Muscle layer of duodenum (tissue), 2 donors: ENCODE measurements around the gene ZNF337.
A peak's percentile ranks its signal among the peaks of the same experiment; 100 is the strongest.

ENCODE experiments used
- H3K27ac ChIP-seq: one replicate; pipeline ENCODE4 v1.7.0; 2013; ENCODE audit warnings: mild to moderate bottlenecking, low read length
- H3K27me3 ChIP-seq: one replicate; pipeline ENCODE4 v1.7.0; 2013; ENCODE audit warnings: low read depth, mild to moderate bottlenecking, control low read depth, low read length
- H3K36me3 ChIP-seq, 2 donors: one replicate each; pipeline ENCODE4 v1.7.0; 2013; ENCODE audit warnings: low read length in 2 of 2, control low read depth in 1 of 2, mild to moderate bottlenecking in 1 of 2; ENCODE audit not compliant: insufficient read depth in 2 of 2, control insufficient read depth in 1 of 2
- H3K4me1 ChIP-seq, 2 donors: one replicate each; pipeline ENCODE4 v1.7.0; 2013; ENCODE audit warnings: low read length in 2 of 2, mild to moderate bottlenecking in 2 of 2, control low read depth in 1 of 2, moderate library complexity in 1 of 2; ENCODE audit not compliant: insufficient read depth in 2 of 2, control insufficient read depth in 1 of 2
- H3K4me3 ChIP-seq, 2 donors: one replicate each; pipeline ENCODE4 v1.7.0; 2013; ENCODE audit warnings: low read length in 2 of 2, low read depth in 1 of 2, mild to moderate bottlenecking in 1 of 2
- H3K9me3 ChIP-seq, 2 donors: one replicate each; pipeline ENCODE4 v1.7.0; 2013; ENCODE audit warnings: low read length in 2 of 2, control low read depth in 1 of 2, mild to moderate bottlenecking in 1 of 2; ENCODE audit not compliant: control insufficient read depth in 1 of 2
- donor health status: healthy.

ZNF337 gene

DNA sequence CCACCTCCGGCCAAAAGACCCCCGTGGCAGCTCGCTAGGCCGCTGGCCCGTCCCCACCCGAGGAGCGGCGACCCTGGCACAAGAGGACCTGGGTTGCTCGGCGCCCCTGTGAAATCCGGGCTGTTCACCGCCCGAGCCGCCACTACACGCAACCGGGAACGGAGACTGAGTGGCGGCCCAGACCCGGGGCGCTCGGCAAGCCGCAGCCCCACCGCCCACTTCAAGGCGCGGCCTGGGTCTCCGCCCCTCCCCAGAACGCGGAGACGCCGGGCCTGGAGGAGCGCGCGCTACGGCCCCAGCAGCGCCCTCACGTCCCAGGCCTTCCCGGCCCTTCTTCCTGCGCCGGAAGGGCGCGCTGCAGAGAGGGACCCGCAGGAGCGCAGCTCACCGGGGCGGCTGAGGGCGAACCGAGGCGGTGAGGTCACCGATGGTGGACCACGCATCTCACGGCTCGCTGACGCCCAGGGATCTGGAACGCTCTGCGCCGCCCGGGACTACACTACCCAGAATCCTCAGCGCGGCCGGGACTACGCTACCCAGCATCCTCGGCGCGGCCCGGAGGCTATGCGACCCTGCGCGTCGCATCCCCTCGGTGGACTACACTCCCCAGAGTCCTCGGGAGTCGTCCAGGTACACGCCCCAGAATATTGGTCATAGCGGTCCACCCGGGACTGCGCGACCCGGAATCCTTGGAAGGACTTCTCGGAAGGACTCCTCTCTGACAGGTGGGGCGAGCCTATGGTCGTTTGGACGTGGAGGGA, at the start of gene ZNF337:
Gene ZNF337, minus strand, starts transcription at position 483 of the 761 bp plus-strand sequence. CDS start 10,436 bp downstream, outside the sequence.
- peak within 1 kb of the TSS; percentile 80 for H3K27ac ChIP-seq
- no peaks in the 10 kb centered on the region for H3K27me3 ChIP-seq
- H3K4me1 ChIP-seq = peaks cover 0 to 6% of the 10 kb centered on the region in 2 donors
- peaks cover 0 to 4% of the 10 kb centered on the region in 2 donors for H3K9me3 ChIP-seq
- peaks cover 0 to 1% of the 10 kb centered on the region in 2 donors for H3K36me3 ChIP-seq
- H3K4me3 ChIP-seq = peak within 1 kb of the TSS; percentile 80 to 98

DNA sequence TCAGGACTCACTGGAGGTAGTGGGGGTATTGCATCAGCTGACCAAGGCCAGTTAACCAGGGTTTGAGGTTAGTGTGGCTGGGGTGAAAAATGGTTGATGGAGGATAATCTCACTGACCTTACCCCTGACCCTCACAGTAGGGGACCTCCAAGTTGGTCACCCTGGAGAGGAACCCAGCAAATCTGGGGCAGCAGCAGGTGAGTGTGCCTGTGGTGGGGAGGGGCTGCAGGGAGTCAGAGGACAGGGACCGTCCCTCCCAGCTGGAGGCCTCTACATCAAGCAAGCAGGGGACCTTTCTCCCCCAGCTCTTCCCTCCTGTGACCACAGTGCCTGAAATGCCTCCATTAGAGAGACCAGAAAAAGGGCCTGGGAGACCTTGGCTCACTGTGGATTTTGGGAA, 49.1 kb upstream of the ZNF337 start:
- Histone ChIP-seq H3K4me3 (no peak overlapping the region), H3K4me1 (no peaks in the 10 kb centered on the region), H3K36me3 (no peaks in the 10 kb centered on the region), H3K27ac (no peak overlapping the region), H3K27me3 (no peaks in the 10 kb centered on the region), H3K9me3 (no peaks in the 10 kb centered on the region)

DNA sequence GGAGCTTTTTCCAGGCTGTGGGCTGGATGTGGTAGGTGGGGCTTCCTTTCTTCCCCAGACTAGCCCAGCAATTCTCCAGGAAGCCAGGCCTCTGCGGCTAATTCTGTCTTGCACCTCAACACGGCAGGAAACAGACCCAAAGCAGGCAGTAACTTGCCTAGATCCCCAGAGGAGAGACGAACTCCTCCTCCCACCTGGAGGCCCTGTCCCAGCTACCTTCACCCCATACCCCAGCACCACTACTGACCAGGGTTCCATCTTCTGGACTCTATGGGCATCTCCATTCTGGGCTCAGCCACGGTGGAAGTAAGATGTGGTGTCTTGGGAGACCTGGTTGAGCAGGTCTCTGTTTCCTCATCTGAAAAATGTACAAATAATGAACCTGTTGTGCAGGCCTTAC, 48.4 kb upstream of the ZNF337 start:
- Histone ChIP-seq H3K36me3 (no peaks in the 10 kb centered on the region), H3K27me3 (no peaks in the 10 kb centered on the region), H3K27ac (no peak overlapping the region), H3K4me3 (no peak overlapping the region), H3K9me3 (no peaks in the 10 kb centered on the region), H3K4me1 (no peaks in the 10 kb centered on the region)

GRCh38 chr20:25744261-25744660, 47.6 kb upstream of the ZNF337 start:
- H3K27ac ChIP-seq = no peak overlapping the region
- no peaks in the 10 kb centered on the region for H3K27me3 ChIP-seq
- H3K9me3 ChIP-seq = no peaks in the 10 kb centered on the region
- no peak overlapping the region for H3K4me3 ChIP-seq
- H3K4me1 ChIP-seq = no peaks in the 10 kb centered on the region
- no peaks in the 10 kb centered on the region for H3K36me3 ChIP-seq

DNA sequence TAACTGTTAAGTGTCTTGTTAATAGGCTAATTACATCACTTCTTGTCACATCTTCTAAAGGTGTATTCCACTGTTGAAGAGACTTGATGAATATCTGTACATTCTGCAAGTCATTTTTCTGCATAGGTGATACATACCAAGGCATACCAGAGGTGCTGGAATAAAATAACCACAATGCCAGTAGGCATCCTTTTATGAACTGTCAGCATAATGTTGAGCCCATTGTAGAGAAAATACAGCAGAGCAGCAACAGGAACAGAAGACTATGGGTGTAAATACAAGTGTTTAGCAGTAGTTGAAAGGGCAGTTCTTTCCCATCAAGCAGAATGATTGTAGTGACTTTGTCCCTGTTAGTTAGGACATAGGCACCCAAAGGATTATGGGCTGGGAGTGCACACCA, 44.4 kb upstream of the ZNF337 start:
- H3K4me1 ChIP-seq = no peaks in the 10 kb centered on the region
- no peak overlapping the region for H3K27ac ChIP-seq
- H3K9me3 ChIP-seq = no peaks in the 10 kb centered on the region
- H3K36me3 ChIP-seq = no peaks in the 10 kb centered on the region
- H3K27me3 ChIP-seq = no peaks in the 10 kb centered on the region
- no peak overlapping the region for H3K4me3 ChIP-seq

GRCh38 chr20:25739615-25740320, 43.1 kb upstream of the ZNF337 start:
- Histone ChIP-seq H3K4me3 (no peak overlapping the region), H3K27me3 (no peaks in the 10 kb centered on the region), H3K9me3 (no peaks in the 10 kb centered on the region), H3K4me1 (no peaks in the 10 kb centered on the region), H3K27ac (no peak overlapping the region), H3K36me3 (peaks cover 0 to under 1% of the 10 kb centered on the region in 2 donors)

DNA sequence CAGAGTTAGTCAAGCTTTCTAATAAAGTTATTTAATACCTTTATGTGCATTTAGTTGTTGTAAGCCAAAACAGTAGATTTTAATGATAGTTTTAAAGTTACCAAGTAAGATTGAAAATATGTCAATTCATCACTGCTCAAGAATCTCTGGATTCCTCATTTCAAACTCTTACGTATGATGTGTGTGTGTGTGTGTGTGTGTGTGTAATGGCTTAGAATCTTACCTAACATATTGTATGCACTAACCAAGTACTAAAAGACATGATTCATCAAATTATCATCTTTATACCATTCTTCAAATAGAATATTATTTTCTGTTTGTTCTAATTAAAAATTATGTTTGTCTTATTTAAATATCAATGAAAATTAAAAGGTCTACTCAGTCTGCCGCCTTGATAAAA, 41.5 kb upstream of the ZNF337 start:
- H3K4me3 ChIP-seq = no peak overlapping the region
- no peak overlapping the region for H3K27ac ChIP-seq

DNA sequence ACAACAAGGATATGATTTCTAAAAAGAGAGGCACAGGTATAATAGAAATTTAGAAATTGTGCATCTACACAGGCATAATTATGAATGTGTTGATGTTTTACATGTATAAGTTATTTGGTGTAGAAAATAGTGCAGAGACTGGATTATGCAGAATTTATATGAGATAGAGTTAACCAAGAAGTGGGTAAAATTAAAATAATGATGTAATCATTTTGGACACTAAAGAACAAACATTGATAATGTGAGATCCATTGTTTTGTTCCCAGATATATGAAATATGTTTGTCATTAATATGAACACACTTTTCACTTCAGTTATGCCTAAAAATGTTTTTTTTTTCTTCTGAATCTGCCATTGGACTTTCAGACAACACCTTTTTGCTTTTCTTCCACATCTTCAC, 37.2 kb upstream of the ZNF337 start:
- no peak overlapping the region for H3K4me3 ChIP-seq
- peaks cover 0 to 4% of the 10 kb centered on the region in 2 donors for H3K36me3 ChIP-seq
- no peaks in the 10 kb centered on the region for H3K4me1 ChIP-seq
- no peak overlapping the region for H3K27ac ChIP-seq
- H3K27me3 ChIP-seq = no peaks in the 10 kb centered on the region
- H3K9me3 ChIP-seq = no peaks in the 10 kb centered on the region

More for the DNA sequence above, 41.5 kb upstream of the ZNF337 start:
- Histone ChIP-seq H3K27me3 (no peaks in the 10 kb centered on the region), H3K9me3 (no peaks in the 10 kb centered on the region), H3K4me1 (no peaks in the 10 kb centered on the region), H3K36me3 (peaks cover 0 to 4% of the 10 kb centered on the region in 2 donors)

- Histone ChIP-seq H3K27me3 (no peaks in the 10 kb centered on the region), H3K4me1 (no peaks in the 10 kb centered on the region), H3K27ac (no peak overlapping the region), H3K36me3 (peaks cover 0 to 4% of the 10 kb centered on the region in 2 donors), H3K4me3 (no peak overlapping the region), H3K9me3 (peaks cover 7 to 12% of the 10 kb centered on the region in 2 donors)
These were observed 34.2 kb upstream of the ZNF337 start for GRCh38 chr20:25730862-25731261.

GRCh38 chr20:25726357-25726756, 29.7 kb upstream of the ZNF337 start:
- H3K9me3 ChIP-seq = peaks cover 7 to 22% of the 10 kb centered on the region in 2 donors
- H3K36me3 ChIP-seq = no peaks in the 10 kb centered on the region
- no peaks in the 10 kb centered on the region for H3K27me3 ChIP-seq
- H3K27ac ChIP-seq = no peak overlapping the region
- peak overlapping the region in 1 of 2 donors; percentile 2 for H3K4me3 ChIP-seq
- H3K4me1 ChIP-seq = no peaks in the 10 kb centered on the region

GRCh38 chr20:25725639-25726038, 29.0 kb upstream of the ZNF337 start:
- Histone ChIP-seq H3K4me3 (peak overlapping the region in 1 of 2 donors; percentile 35), H3K36me3 (no peaks in the 10 kb centered on the region), H3K9me3 (peaks cover 7 to 22% of the 10 kb centered on the region in 2 donors), H3K27me3 (no peaks in the 10 kb centered on the region), H3K27ac (no peak overlapping the region), H3K4me1 (no peaks in the 10 kb centered on the region)
